NCI-H524 (cell line): ENCODE data around the gene EEF1AKMT2.
"Not testable (repeated sequence)": the region's sequence is repeated elsewhere in the genome, so short reads cannot be mapped to it uniquely, and the experiment has no call there.

Experiments
- DNase-seq, 2 experiments: peaks; one replicate each; lab custom pipeline; 2025; lab: John Stamatoyannopoulos, UW

EEF1AKMT2 gene

GRCh38 chr10:124791547-124792348, at the start of gene EEF1AKMT2:
Gene EEF1AKMT2, minus strand, starts transcription at chr10:124791887. Its CDS starts 54 bp downstream, at chr10:124791833.
- DNase-seq = peak; percentile 21 to 64

- no peak for DNase-seq
These were observed 46.0 kb upstream of the EEF1AKMT2 start for GRCh38 chr10:124837687-124838086.

- DNase-seq = no peak
These were observed 39.4 kb upstream of the EEF1AKMT2 start for GRCh38 chr10:124831116-124831515.

- DNase-seq = no peak
These were observed 38.8 kb upstream of the EEF1AKMT2 start for GRCh38 chr10:124830445-124830844.

- no peak for DNase-seq
These were observed 37.9 kb upstream of the EEF1AKMT2 start for GRCh38 chr10:124829447-124830115.

- DNase-seq = no peak
These were observed 35.8 kb upstream of the EEF1AKMT2 start for GRCh38 chr10:124827474-124827873.

- no peak for DNase-seq
These were observed 34.6 kb upstream of the EEF1AKMT2 start for GRCh38 chr10:124826262-124826661.

- no peak for DNase-seq
These were observed 34.0 kb upstream of the EEF1AKMT2 start for GRCh38 chr10:124825702-124826101.

GRCh38 chr10:124824932-124825331, 33.2 kb upstream of the EEF1AKMT2 start:
- not testable (repeated sequence) for DNase-seq

GRCh38 chr10:124824507-124824906, 32.8 kb upstream of the EEF1AKMT2 start:
- no peak for DNase-seq

GRCh38 chr10:124821520-124821919, 29.8 kb upstream of the EEF1AKMT2 start:
- DNase-seq = no peak

- DNase-seq = no peak
These were observed 28.4 kb upstream of the EEF1AKMT2 start for GRCh38 chr10:124820121-124820520.

GRCh38 chr10:124802313-124802675, 10.6 kb upstream of the EEF1AKMT2 start:
- DNase-seq = no peak

GRCh38 chr10:124799211-124799610, 7.5 kb upstream of the EEF1AKMT2 start:
- DNase-seq = no peak

- DNase-seq = no peak
These were observed 7.1 kb upstream of the EEF1AKMT2 start for GRCh38 chr10:124798781-124799180.

- DNase-seq = no peak
These were observed 6.7 kb upstream of the EEF1AKMT2 start for GRCh38 chr10:124798364-124798763.

- no peak for DNase-seq
These were observed 1.3 kb upstream of the EEF1AKMT2 start for GRCh38 chr10:124792998-124793352.

GRCh38 chr10:124782900-124783299, 8.8 kb downstream of the EEF1AKMT2 start:
- DNase-seq = not testable (repeated sequence)

- DNase-seq = no peak
These were observed 22.9 kb downstream of the EEF1AKMT2 start for GRCh38 chr10:124768791-124769190.

- DNase-seq = no peak
These were observed 26.4 kb downstream of the EEF1AKMT2 start for GRCh38 chr10:124765256-124765655.

- DNase-seq = no peak
These were observed 28.4 kb downstream of the EEF1AKMT2 start for GRCh38 chr10:124763267-124763666.

- DNase-seq = no peak
These were observed 29.4 kb downstream of the EEF1AKMT2 start for GRCh38 chr10:124762281-124762680.

- DNase-seq = no peak
These were observed 35.4 kb downstream of the EEF1AKMT2 start for GRCh38 chr10:124756156-124756903.
